HG03378 (cell line): ENCODE data around the gene FAM110D.

Experiments used
- ATAC-seq: cut with Tn5 transposase; IDR thresholded peaks from one replicate; pipeline ENCODE4 v1.9.1; 2021; ENCODE audit warnings: mild to moderate bottlenecking, moderate library complexity; ENCODE audit not compliant: unreplicated experiment

FAM110D gene

GRCh38 chr1:26161415-26162219 lies 2.7 kb downstream of the FAM110D start:
- ATAC-seq = no peak

- ATAC-seq = no peak
Observed at GRCh38 chr1:26162220-26162709, 3.4 kb downstream of the FAM110D start.

GRCh38 chr1:26163684-26164035 lies 4.8 kb downstream of the FAM110D start:
- ATAC-seq = no peak

- no peak for ATAC-seq
Observed at GRCh38 chr1:26164036-26164860, 5.4 kb downstream of the FAM110D start.

GRCh38 chr1:26164861-26165842 lies 6.3 kb downstream of the FAM110D start:
- ATAC-seq = no peak

- no peak for ATAC-seq
Observed at GRCh38 chr1:26166719-26167281, 7.9 kb downstream of the FAM110D start.

- ATAC-seq = no peak
Observed at GRCh38 chr1:26168410-26169197, 9.7 kb downstream of the FAM110D start, which contains the start of gene C1orf232. Gene C1orf232, minus strand, starts transcription at chr1:26168963. Its CDS starts 464 bp downstream, at chr1:26168499.

GRCh38 chr1:26169198-26169554 lies 10.3 kb downstream of the FAM110D start:
- no peak for ATAC-seq

GRCh38 chr1:26169669-26170471 lies 11.0 kb downstream of the FAM110D start, which contains the start of gene ZNF593:
Gene ZNF593, plus strand, starts transcription at chr1:26169908. Its CDS starts 76 bp downstream, at chr1:26169984.
- peak; percentile 74 for ATAC-seq

GRCh38 chr1:26170472-26170821 lies 11.6 kb downstream of the FAM110D start:
- no peak for ATAC-seq

- ATAC-seq = no peak
Observed at GRCh38 chr1:26171084-26172072, 12.5 kb downstream of the FAM110D start, which contains the start of gene ZNF593OS. Gene ZNF593OS, minus strand, starts transcription at chr1:26171832. Its CDS starts 171 bp downstream, at chr1:26171661.

- no peak for ATAC-seq
Observed at GRCh38 chr1:26175346-26175745, 16.5 kb downstream of the FAM110D start.

GRCh38 chr1:26177182-26177684 lies 18.4 kb downstream of the FAM110D start, which contains the start of gene CNKSR1:
Gene CNKSR1, plus strand, starts transcription at chr1:26177491. Its CDS starts 57 bp downstream, at chr1:26177548.
- ATAC-seq = no peak

GRCh38 chr1:26180010-26180506 lies 21.2 kb downstream of the FAM110D start:
- no peak for ATAC-seq

GRCh38 chr1:26181586-26182382 lies 22.9 kb downstream of the FAM110D start:
- no peak for ATAC-seq

- ATAC-seq = no peak
Observed at GRCh38 chr1:26182383-26182696, 23.5 kb downstream of the FAM110D start.
